K562 (cell line): ENCODE results near the gene OTUB2. TPM values are rescaled to one million over a fixed set of nuclear protein-coding genes. Genes with fewer than 3 reads are reported as not detected.
A peak's percentile ranks its signal among the peaks of the same experiment; 100 is the strongest.

Source experiments
- ATAC-seq: fragments of 200-7000 bp; cut with Tn5 transposase; 3 replicates; pipeline ENCODE4 v1.9.1; 2020; ENCODE audit warnings: moderate library complexity
- BruUV-seq: library from RNA; stranded (reverse); fragments of 400-500 nt; replicated peaks from 2 replicates; lab custom pipeline; 2021; lab: Mats Ljungman, UMichigan
- CTCF ChIA-PET: fragments of 300-600 bp; formaldehyde crosslinking; extraction: SDS; loops from one replicate; lab custom pipeline; 2021; ENCODE audit warnings: low intra/inter-chr PET ratio; lab: Yijun Ruan, JAX
- POLR2A ChIA-PET: fragments of 300-600, 350-650 bp; sonication (Branson Sonifier 250); formaldehyde crosslinking; extraction: SDS; loops from one replicate; lab custom pipeline; 2021; ENCODE audit warnings: antibody characterized with exemption, inconsistent platforms; lab: Yijun Ruan, JAX
- DNase-seq, 4 experiments: peaks; one replicate each; pipeline versions ENCODE4 v3.0.0 to v3.0.0-alpha.2; 2011 to 2018; ENCODE audit warnings: low spot score in 3 of 4, mixed read lengths in 3 of 4; ENCODE audit errors: extremely low read depth in 1 of 4
- FAIRE-seq: peaks from 2 replicates; lab custom pipeline; 2011; peaks lifted over from hg19 to GRCh38; lab: Jason Lieb, UNC
- H2AFZ ChIP-seq: 2 replicates; pipeline ENCODE4 v1.6.0; 2011; ENCODE audit warnings: low read depth, low read length, control low read depth, inconsistent platforms
- H3K27ac ChIP-seq: fragments of 200-600 bp; 3 replicates; pipeline ENCODE4 v1.8.0; 2011; ENCODE audit warnings: low read depth, mild to moderate bottlenecking, control low read depth, inconsistent platforms, low read length, moderate library complexity, mixed read lengths; ENCODE audit errors: extremely low read depth
- H3K27me3 ChIP-seq, 2 experiments: fragments of 300-600 bp in 1 of 2; 2 replicates in 1 of 2; 3 replicates in 1 of 2; pipeline versions ENCODE4 v1.6.0 to v1.8.0; 2011; ENCODE audit warnings: inconsistent platforms in 2 of 2, low read length in 2 of 2, mild to moderate bottlenecking in 1 of 2, mixed read lengths in 1 of 2, moderate library complexity in 1 of 2; ENCODE audit not compliant: control insufficient read depth in 2 of 2, insufficient read depth in 2 of 2
- H3K36me3 ChIP-seq: fragments of 300-600 bp; 3 replicates; pipeline ENCODE4 v1.8.0; 2011; ENCODE audit warnings: mild to moderate bottlenecking, low read length, inconsistent platforms; ENCODE audit not compliant: control insufficient read depth, insufficient read depth
- H3K4me1 ChIP-seq, 2 experiments: fragments of 200-600 bp in 1 of 2; replicated peaks in 1 of 2; 2 replicates in 1 of 2; 3 replicates in 1 of 2; pipeline versions ENCODE4 v1.5.1 to v1.8.0; 2011; ENCODE audit warnings: inconsistent platforms in 2 of 2, low read length in 2 of 2, mild to moderate bottlenecking in 1 of 2, mixed read lengths in 1 of 2, moderate library complexity in 1 of 2; ENCODE audit not compliant: control insufficient read depth in 2 of 2, insufficient read depth in 2 of 2
- H3K4me2 ChIP-seq: 2 replicates; pipeline ENCODE4 v1.6.1; 2011; ENCODE audit warnings: low read length, control low read depth, inconsistent platforms, mixed read lengths; ENCODE audit not compliant: insufficient read depth
- H3K4me3 ChIP-seq: fragments of 200-600 bp; sonication (generic), shearing (Covaris generic); 2 replicates; pipeline ENCODE4 v1.5.1; 2016; ENCODE audit warnings: control low read depth, inconsistent platforms
- H3K79me2 ChIP-seq: fragments of 200-600 bp; 3 replicates; pipeline ENCODE4 v1.8.0; 2011; ENCODE audit warnings: low read length, inconsistent platforms; ENCODE audit not compliant: control insufficient read depth, insufficient read depth
- H3K9ac ChIP-seq, 2 experiments: 2 replicates each; pipeline versions ENCODE4 v1.6.0 to v1.6.1; 2011; ENCODE audit warnings: low read depth in 2 of 2, low read length in 2 of 2, control low read depth in 1 of 2, inconsistent platforms in 1 of 2, mild to moderate bottlenecking in 1 of 2, mixed read lengths in 1 of 2; ENCODE audit not compliant: insufficient read depth in 1 of 2
- H3K9me1 ChIP-seq: one replicate; pipeline ENCODE4 v1.6.0; 2011; ENCODE audit warnings: inconsistent platforms, mild to moderate bottlenecking, low read length, moderate library complexity; ENCODE audit not compliant: control insufficient read depth, insufficient read depth
- H3K9me3 ChIP-seq: replicated peaks from 2 replicates; pipeline ENCODE4 v1.5.1; 2011; ENCODE audit warnings: low read depth, low read length, inconsistent platforms; ENCODE audit not compliant: control insufficient read depth, insufficient read depth
- H4K20me1 ChIP-seq: replicated peaks from 2 replicates; pipeline ENCODE4 v1.6.1; 2011; ENCODE audit warnings: low read length, inconsistent platforms, mixed read lengths; ENCODE audit not compliant: control insufficient read depth, insufficient read depth
- FOXM1 ChIP-seq, 2 experiments: fragments of 450-650 bp in 1 of 2; sonication (generic) in 1 of 2; formaldehyde crosslinking in 1 of 2; IDR thresholded peaks; 2 replicates each; pipeline versions ENCODE4 v1.6.1 to v1.9.0; 2017 to 2022; ENCODE audit warnings: low read depth in 2 of 2, mild to moderate bottlenecking in 2 of 2, missing genetic modification reagents in 1 of 2, moderate library complexity in 1 of 2
- HDAC3 ChIP-seq: fragments of 450-650 bp; IDR thresholded peaks from 2 replicates; pipeline ENCODE4 v1.6.1; 2018; ENCODE audit warnings: borderline replicate concordance, mild to moderate bottlenecking, moderate library complexity; ENCODE audit not compliant: partially characterized antibody
- HMG20A ChIP-seq: fragments of 450-650 bp; formaldehyde crosslinking; conservative IDR thresholded peaks from 2 replicates; pipeline ENCODE4 v1.4.0; 2020; ENCODE audit warnings: mild to moderate bottlenecking, mixed read lengths
- KDM4B ChIP-seq, 2 experiments: fragments of 450-650 bp in 1 of 2; sonication (generic) in 1 of 2; IDR thresholded peaks; 2 replicates each; pipeline ENCODE4 v1.6.1; 2016 to 2017; ENCODE audit warnings: borderline replicate concordance in 2 of 2, antibody characterized with exemption in 1 of 2, low read depth in 1 of 2, mild to moderate bottlenecking in 1 of 2
- NFIC ChIP-seq: fragments of 450-650 bp; IDR thresholded peaks from 2 replicates; pipeline ENCODE4 v1.6.1; 2017; ENCODE audit warnings: mild to moderate bottlenecking, inconsistent platforms
- NRF1 ChIP-seq, 2 experiments: fragments of 450-650 bp; IDR thresholded peaks in 1 of 2; conservative IDR thresholded peaks in 1 of 2; 2 replicates each; pipeline ENCODE4 v1.6.1; 2014; ENCODE audit warnings: mild to moderate bottlenecking in 2 of 2
- ZNF586 ChIP-seq: fragments of 450-650 bp; formaldehyde crosslinking; conservative IDR thresholded peaks from 2 replicates; pipeline ENCODE4 v1.4.0; 2020; ENCODE audit warnings: mild to moderate bottlenecking, moderate library complexity
- WGBS: fragments of 100-300 bp; shearing (Covaris generic); methylation state at CpG from one replicate; pipeline ENCODE4 v1.1.6; 2016; ENCODE audit warnings: low coverage, mixed read lengths; ENCODE audit not compliant: insufficient coverage; ENCODE audit errors: missing lambda C conversion rate; 5-methylcytosine and 5-hydroxymethylcytosine counted together
- in situ Hi-C: fragments of 300-500 bp; cut with MboI; formaldehyde crosslinking; loops from 4 replicates; pipeline ENCODE4 v1.15.0; 2018; ENCODE audit warnings: inconsistent platforms, mixed read lengths
- intact Hi-C: fragments of 100-400 bp; cut with micrococcal nuclease; formaldehyde crosslinking; loops from 2 replicates; pipeline ENCODE4 v1.14.2; 2022
- polyA plus RNA-seq, 8 experiments: library from polyadenylated mRNA; depleted of rRNA in 4 of 8; stranded (reverse) in 5 of 8; unstranded in 3 of 8; fragments of >200 nt; fragmentation: Nextera tagmentation in 2 of 8; fragmentation: Illumina TruSeq in 1 of 8; extraction: Ambion mirVana in 2 of 8; extraction: Trizol in 1 of 8; gene quantifications; 2 replicates each; pipeline versions ENCODE4 v1.2.1 to v1.2.3, GENCODE V29; 2011 to 2014; ENCODE audit warnings: inconsistent platforms in 1 of 8, missing spikeins in 1 of 8
- total RNA-seq, 7 experiments: library from RNA; depleted of rRNA in 6 of 7; stranded (reverse); fragments of >200 nt in 6 of 7; fragmentation: Illumina TruSeq in 2 of 7; extraction: Trizol in 2 of 7; gene quantifications; 2 replicates each; pipeline versions ENCODE4 v1.2.1 to v1.2.3, GENCODE V29; 2011 to 2021; ENCODE audit warnings: low replicate concordance in 1 of 7
- TF ChIP-seq, protein P1 (sequence below): fragments of 250-450 bp; sonication (Bioruptor Pico); IDR thresholded peaks from 2 replicates; pipeline ENCODE4 v1.5.0; 2021; ENCODE audit warnings: mild to moderate bottlenecking, moderate library complexity

Gene OTUB2
- total and polyA plus RNA-seq, 9 of the 15 experiments (the other 6 are each of a cell fraction or from before 2014, with no cell fraction given) = 0.01 to 0.31 (median 0.11) TPM

DNA sequence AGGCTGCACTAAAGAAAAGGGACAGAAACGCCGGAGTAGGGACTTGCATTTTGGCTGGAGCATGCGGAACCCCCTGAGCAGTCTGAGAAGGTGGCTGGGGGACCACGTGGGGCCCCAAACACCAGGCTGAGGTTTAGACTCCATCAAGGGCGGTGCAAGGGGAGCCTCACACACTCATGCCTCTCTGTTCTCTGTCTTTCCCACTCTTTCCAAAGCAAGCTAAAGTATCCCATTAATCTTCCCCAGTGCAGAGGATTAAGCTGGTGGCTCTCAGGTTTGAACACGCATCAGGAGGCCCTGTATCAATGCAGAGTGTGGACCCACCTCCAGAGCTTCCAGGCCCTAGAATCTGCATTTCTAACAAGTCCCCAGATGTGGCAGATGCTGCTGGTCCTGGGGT is 15.5 kb upstream of the OTUB2 start:
- DNase-seq = no peak
- in situ Hi-C loops = no loop called here
- no peaks in the 10 kb centered on the region for H3K9me3 ChIP-seq
- FAIRE-seq = no peak
- H3K36me3 ChIP-seq = no peaks in the 10 kb centered on the region
- H3K4me1 ChIP-seq = no peaks in the 10 kb centered on the region
- TF ChIP-seq KDM4B (IDR thresholded peaks at IDR 0.05; ENCODE audit: borderline replicate concordance in 2 of 2, low read depth in 1 of 2) = no peak
- TF ChIP-seq ZNF586 (CRISPR knock-in tag) = no peak
- peaks cover 2 to 8% of the 10 kb centered on the region in 2 experiments; a peak in 3 of 5 replicates for H3K27me3 ChIP-seq
- H2AFZ ChIP-seq = no peak overlapping the region
- intact Hi-C loops = no loop called here
- CTCF ChIA-PET = no interaction called here
- no peak overlapping the region for H3K9ac ChIP-seq
- H3K4me2 ChIP-seq = no peak overlapping the region
- POLR2A ChIA-PET = no interaction called here
- WGBS = 0% methylated on average over 5 of the region's 6 CpGs
- no peak for ATAC-seq
- H3K4me3 ChIP-seq = no peak overlapping the region
- no peaks in the 10 kb centered on the region for H3K79me2 ChIP-seq
- no peaks in the 10 kb centered on the region; the same call in 1 of the 2 replicates for H4K20me1 ChIP-seq
- no TSS peak for BruUV-seq
- H3K27ac ChIP-seq = no peak overlapping the region
- no peaks in the 10 kb centered on the region for H3K9me1 ChIP-seq

DNA sequence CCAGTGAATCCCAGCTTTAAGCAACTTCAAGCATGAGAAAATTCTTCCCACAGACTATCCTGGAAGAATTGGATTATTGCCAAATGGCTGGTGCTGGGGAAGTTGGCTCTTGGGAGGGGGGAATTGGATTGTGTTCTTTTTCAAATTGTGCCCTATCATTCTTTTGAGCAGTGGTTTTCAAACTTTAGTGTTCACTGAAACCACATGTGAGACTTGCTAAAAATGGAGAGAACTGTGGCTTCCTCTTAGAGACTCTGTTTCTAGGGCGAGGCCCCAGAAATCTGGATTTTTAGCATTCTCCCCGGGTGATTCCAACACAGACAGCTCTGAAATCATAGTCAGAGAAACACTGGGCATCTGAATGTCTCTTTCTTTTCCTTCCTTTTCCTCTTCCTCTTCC is 14.3 kb upstream of the OTUB2 start:
- in situ Hi-C loops = no loop called here
- DNase-seq = no peak
- TF ChIP-seq FOXM1 (IDR thresholded peaks at IDR 0.05; ENCODE audit: low read depth) = no peak
- no peak for TF ChIP-seq FOXM1 (CRISPR knock-in tag; IDR thresholded peaks at IDR 0.05; ENCODE audit: low read depth)
- TF ChIP-seq NRF1 (conservative IDR thresholded peaks at IDR 0.05 in 1 of 2, IDR thresholded peaks at IDR 0.05 in 1 of 2) = no peak
- TF ChIP-seq NFIC = peak; percentile 56
- no peak for TF ChIP-seq HDAC3
- no peak for TF ChIP-seq HMG20A (CRISPR knock-in tag)
- TF ChIP-seq, protein P1, sequence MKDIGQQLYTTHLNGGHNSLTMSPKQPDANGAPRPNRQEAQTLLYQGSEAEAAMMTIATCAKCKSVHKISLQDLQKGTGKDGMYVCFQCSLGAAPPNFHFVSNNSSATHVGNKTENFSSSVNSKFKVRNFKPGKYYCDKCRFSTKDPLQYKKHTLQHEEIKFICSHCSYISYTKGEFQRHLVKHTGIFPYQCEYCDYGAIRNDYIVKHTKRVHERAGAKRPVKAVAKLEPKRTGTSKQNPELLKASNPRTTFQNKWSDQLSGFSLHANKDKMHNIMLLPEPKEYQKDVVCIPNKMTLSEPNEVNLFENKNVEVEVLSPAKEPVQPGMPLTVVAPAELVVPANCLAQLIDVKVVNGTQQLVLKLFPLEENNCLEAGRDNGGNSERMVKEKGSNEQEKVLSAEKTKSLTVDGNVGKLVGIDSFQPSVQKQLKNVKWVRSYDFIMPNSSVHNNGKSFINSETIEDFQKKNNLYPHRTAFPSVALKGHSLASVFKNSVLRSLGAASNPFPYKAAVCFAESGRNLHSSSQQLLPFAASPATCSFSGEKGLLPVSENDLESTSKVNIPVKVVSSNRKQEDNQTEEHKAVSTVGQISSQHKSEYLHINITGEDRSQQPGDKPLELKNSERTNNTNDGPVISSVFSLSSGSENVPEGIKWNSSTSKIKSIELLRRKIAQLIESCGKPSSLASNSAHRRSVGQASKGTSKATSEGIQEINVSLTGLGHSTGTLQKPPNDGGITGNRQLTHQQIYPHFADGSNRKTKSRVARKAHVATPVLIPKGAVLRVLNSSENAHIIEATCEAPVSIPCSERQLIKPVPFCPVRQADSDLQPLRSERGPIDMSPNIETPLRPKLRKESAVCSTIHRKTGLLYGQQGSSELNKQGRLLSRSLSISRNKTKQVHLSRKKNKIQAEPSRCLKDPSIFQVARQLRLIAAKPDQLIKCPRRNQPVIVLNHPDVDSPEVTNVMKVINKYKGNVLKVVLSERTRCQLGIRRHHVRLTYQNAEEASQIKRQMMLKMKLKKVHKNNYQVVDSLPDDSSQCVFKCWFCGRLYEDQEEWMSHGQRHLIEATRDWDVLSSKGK (CRISPR knock-in tag) = no peak

More for the DNA sequence above, 14.3 kb upstream of the OTUB2 start:
- intact Hi-C loops = no loop called here
- no peaks in the 10 kb centered on the region for H3K36me3 ChIP-seq
- H3K27me3 ChIP-seq = peaks cover 2 to 8% of the 10 kb centered on the region in 2 experiments; a peak in 3 of 5 replicates
- H3K9me1 ChIP-seq = no peaks in the 10 kb centered on the region
- no peaks in the 10 kb centered on the region; the same call in 1 of the 2 replicates for H4K20me1 ChIP-seq
- H2AFZ ChIP-seq = no peak overlapping the region
- FAIRE-seq (no peak), ATAC-seq (no peak)
- 15% methylated on average over 2 of the region's 2 CpGs for WGBS
- no peaks in the 10 kb centered on the region for H3K4me1 ChIP-seq
- H3K27ac ChIP-seq = no peak overlapping the region
- no peak overlapping the region for H3K4me3 ChIP-seq
- no TSS peak for BruUV-seq
- ChIA-PET CTCF (no interaction called here), POLR2A (interaction anchor here (0.9 kb wide), 1 partner anchor 11 kb away, joined by 5 read pairs; no protein-coding TSS in a partner anchor)
- no peak overlapping the region for H3K9ac ChIP-seq
- no peaks in the 10 kb centered on the region for H3K79me2 ChIP-seq
- no peak overlapping the region for H3K4me2 ChIP-seq
- H3K9me3 ChIP-seq = no peaks in the 10 kb centered on the region
